PFSK-1 (cell line): Measurements from ENCODE around the gene PKP1.

Experiments used
- FOXP2 ChIP-seq: optimal IDR thresholded peaks from 2 replicates; pipeline ENCODE3; 2011; ENCODE audit warnings: borderline replicate concordance, control low read depth, inconsistent platforms; ENCODE audit not compliant: insufficient read depth; ENCODE audit errors: extremely low read length, extremely low read depth
- POLR2AphosphoS5 ChIP-seq: IDR thresholded peaks from 2 replicates; pipeline ENCODE4 v1.6.1; 2012; ENCODE audit warnings: low read depth, mild to moderate bottlenecking, control low read depth, low read length, moderate library complexity
- REST ChIP-seq, 2 experiments: IDR thresholded peaks; 2 replicates each; pipeline versions ENCODE4 v1.6.1 to v1.8.0; 2011 to 2012; ENCODE audit warnings: low read depth in 2 of 2, low read length in 2 of 2, control low read depth in 1 of 2, inconsistent platforms in 1 of 2, mild to moderate bottlenecking in 1 of 2, moderate library complexity in 1 of 2; ENCODE audit not compliant: insufficient read depth in 1 of 2
- SIN3A ChIP-seq: IDR thresholded peaks from 2 replicates; pipeline ENCODE4 v1.6.1; 2012; ENCODE audit warnings: mild to moderate bottlenecking, low read length, moderate library complexity, borderline replicate concordance; ENCODE audit not compliant: insufficient read depth
- TAF1 ChIP-seq: IDR thresholded peaks from 2 replicates; pipeline ENCODE4 v1.6.1; 2012; ENCODE audit warnings: low read length, control low read depth, borderline replicate concordance; ENCODE audit not compliant: insufficient read depth

Gene PKP1

DNA sequence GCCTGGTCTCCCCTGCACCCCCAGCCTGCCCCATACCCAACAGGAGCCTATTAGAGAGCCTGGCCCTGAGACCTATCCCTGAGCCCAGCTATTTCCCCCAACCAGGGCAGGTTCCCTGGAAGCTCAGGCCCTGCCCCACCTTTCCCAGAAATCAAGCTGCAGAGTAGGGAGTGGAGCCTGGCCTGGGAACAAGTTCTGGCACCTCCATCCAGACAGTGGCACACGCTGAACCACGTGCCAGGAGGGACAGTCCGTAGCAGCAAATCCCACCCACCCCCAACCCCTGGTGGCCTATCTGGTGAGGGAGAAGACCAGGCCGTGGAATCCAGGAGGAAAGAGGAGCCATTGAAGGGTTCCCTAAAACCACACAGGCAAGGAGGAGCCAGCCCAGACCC lies 71.6 kb downstream of the PKP1 start:
- TF ChIP-seq SIN3A (no peak), TAF1 (no peak), POLR2AphosphoS5 (no peak), FOXP2 (no peak), REST (IDR thresholded peaks at IDR 0.05; ENCODE audit: insufficient read depth in 1 of 2, low read depth in 2 of 2, low read length in 2 of 2) (no peak)

GRCh38 chr1:201355471-201355870 lies 72.2 kb downstream of the PKP1 start:
- TF ChIP-seq POLR2AphosphoS5 (no peak), TAF1 (no peak), REST (IDR thresholded peaks at IDR 0.05; ENCODE audit: insufficient read depth in 1 of 2, low read depth in 2 of 2, low read length in 2 of 2) (no peak), FOXP2 (no peak), SIN3A (no peak)

- TF ChIP-seq REST (IDR thresholded peaks at IDR 0.05; ENCODE audit: insufficient read depth in 1 of 2, low read depth in 2 of 2, low read length in 2 of 2) (no peak), TAF1 (no peak), FOXP2 (no peak), POLR2AphosphoS5 (no peak), SIN3A (no peak)
These were observed 72.9 kb downstream of the PKP1 start for GRCh38 chr1:201356236-201356635.

- TF ChIP-seq SIN3A, result no peak
- no peak for TF ChIP-seq TAF1
- TF ChIP-seq POLR2AphosphoS5, result no peak
- TF ChIP-seq REST (IDR thresholded peaks at IDR 0.05; ENCODE audit: insufficient read depth in 1 of 2, low read depth in 2 of 2, low read length in 2 of 2), result no peak
- TF ChIP-seq FOXP2, result no peak
These were observed 73.4 kb downstream of the PKP1 start for GRCh38 chr1:201356701-201357100.

GRCh38 chr1:201357211-201357610 lies 73.9 kb downstream of the PKP1 start:
- TF ChIP-seq SIN3A (no peak), POLR2AphosphoS5 (no peak), FOXP2 (no peak), TAF1 (no peak), REST (IDR thresholded peaks at IDR 0.05; ENCODE audit: insufficient read depth in 1 of 2, low read depth in 2 of 2, low read length in 2 of 2) (no peak)
